Fibroblast of skin of left quadriceps (primary cell): ENCODE results near the gene ZNF429.
"Not testable (repeated sequence)": the region's sequence is repeated elsewhere in the genome, so short reads cannot be mapped to it uniquely, and the experiment has no call there.

Experiments used
- DNase-seq, 2 experiments: peaks; one replicate each; pipeline ENCODE4 v3.0.0-alpha.2; 2013; ENCODE audit warnings: low read depth in 2 of 2

The ZNF429 gene

DNA sequence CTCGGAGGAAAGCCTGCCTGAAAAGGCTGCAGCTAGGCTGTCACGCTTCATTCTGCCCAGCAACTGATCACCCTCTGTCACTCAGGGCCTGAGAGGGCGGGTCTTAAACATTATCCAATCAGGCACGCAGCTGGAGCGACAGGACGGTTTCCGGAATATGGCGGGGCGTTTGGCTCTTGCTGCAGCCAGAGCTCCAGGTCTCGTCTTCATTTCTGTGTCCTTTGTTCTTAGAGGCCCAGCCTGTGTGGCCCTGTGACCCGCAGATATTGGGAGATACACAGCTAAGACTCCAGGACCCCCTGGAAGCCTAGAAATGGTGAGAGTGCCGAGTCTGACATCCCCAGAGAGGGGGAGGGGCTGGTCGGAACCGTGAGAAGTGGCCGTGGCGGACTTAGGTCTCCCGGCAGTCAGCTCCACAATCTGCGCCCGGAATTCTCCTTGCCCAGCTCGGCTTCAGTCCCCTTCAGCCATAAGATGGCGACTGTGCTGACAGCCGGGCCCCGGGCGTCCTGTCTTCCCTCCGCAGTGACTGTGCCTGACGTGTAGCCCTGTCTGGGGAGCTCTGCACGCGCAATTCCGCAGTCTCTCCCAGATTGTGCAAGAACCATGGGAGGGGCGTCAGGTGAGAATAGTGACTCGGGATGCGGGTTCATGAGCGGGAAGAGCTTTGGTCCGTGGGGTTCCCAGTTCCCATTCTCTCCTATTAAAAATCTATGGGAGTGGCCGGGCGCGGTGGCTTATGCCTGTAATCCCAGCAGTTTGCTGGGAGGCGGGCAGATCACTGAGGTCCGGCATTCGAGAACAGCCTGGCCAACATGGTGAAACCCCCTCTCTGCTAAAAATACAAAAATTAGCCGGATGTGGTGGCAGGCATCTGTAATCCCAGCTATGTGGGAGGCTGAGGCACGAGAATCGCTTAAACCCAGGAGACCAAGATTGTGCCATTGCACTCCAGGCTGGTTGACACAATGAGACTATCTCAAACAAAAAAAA is at the start of gene ZNF429:
ZNF429 (plus strand) TSS at position 144 of the 993 bp plus-strand sequence; CDS start at position 314, 170 bp downstream.
- DNase-seq = peak; percentile 80 to 83

GRCh38 chr19:21460686-21461085 is 44.7 kb upstream of the ZNF429 start:
- no peak for DNase-seq

DNA sequence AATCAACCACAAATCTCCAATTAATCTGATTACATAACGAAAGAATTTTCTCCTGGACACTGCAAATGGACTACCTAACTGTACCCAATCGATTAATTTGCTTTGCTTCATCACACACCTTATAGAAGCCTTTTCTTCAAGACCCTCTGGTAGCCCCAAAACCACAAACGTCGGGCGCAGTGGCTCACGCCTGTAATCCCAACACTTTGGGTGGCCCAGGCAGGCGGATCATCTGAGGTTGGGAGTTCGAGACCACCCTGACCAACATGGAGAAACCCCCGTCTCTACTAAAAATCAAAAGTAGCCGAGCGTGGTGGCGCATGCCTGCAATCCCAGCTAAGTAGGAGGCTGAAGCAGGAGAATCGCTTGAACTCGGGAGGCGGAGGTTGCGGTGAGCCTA is 42.9 kb upstream of the ZNF429 start:
- no peak for DNase-seq

- no peak for DNase-seq
Measured at GRCh38 chr19:21463449-21464105, 41.8 kb upstream of the ZNF429 start.

DNA sequence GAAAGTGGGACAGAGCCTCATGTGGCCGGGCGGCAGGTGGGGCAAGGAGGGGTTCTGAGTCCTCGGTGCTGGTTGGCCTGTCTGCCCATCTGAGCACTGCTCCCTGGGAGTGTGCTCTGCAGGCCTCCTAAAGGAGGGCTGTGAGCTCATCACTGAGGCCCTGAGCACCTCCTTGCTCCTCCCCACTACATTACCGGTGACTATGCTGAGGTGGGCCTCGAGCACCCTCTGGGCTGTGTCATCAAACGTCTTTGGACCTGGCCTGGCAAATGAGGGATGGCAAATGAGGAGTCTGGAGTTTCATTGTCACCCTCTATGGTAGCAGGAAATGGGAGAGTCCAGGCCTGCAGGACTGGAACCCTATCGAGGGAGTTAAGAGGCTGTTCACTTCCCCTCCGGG is 38.8 kb upstream of the ZNF429 start:
- DNase-seq = no peak

DNA sequence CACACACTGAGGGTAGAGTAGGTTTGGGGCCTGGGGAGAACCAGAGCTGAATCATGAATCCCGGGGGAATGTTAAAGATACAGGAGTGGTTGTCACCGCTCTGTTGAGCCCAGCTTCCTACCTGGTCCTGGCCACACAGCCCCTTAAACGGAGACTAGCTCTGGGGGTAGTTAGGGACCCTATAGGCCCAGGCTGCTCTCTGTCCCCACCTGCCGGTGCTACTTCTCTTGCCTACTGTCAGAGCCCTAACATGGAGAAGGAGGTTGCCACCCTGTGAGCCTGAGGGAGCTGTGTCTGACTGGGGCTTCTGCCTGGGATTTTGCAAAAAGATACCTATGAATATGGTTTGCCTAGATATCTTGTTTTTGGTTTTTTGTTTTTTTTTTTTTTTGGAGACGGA is 36.6 kb upstream of the ZNF429 start:
- no peak for DNase-seq

- no peak for DNase-seq
Measured at GRCh38 chr19:21472507-21472906, 32.9 kb upstream of the ZNF429 start.

DNA sequence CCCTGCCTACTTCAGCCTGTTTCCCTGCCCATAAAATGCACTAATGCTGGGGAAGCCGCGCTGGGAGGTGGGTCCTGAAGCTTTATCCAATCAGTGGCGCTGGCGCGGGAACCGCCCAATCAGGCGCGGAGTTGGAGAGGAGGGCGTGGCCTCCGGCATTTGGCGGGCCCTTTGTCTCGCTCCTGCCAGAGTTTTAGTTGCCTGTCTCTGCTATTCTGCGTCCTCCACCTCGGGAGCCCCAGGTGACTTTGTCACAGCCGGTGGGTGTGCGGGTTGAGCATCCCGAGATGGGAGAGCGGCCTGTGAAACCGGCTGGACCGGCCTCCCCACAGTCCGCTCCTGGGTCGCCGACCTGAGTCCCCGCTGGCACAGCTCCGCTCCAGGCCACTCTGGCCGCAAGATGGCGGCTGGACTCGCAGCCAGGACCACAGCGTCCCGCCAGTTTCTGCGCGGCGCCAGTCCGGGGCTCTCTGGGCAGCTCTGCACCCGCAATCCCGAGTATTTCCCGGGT is 30.7 kb upstream of the ZNF429 start:
- DNase-seq = peak in 1 of 2 experiments; percentile 0

DNA sequence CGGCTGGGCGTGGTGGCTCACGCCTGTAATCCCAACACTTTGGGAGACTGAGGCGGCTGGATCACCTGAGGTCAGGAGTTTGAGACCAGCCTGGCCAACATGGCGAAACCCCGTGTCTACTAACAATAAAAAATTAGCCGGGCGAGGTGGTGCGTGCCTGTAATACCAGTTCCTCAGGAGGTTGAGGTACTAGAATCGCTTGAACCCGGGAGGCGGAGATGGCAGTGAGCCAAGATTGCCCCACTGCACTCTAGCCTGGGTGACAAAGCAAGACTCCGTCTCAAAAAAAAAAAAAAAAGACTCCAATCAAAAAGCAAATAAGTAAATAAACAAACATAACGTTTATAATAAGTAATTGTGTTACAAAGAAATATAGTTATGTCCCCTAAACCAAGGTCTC is 23.0 kb upstream of the ZNF429 start:
- not testable (repeated sequence) for DNase-seq

DNA sequence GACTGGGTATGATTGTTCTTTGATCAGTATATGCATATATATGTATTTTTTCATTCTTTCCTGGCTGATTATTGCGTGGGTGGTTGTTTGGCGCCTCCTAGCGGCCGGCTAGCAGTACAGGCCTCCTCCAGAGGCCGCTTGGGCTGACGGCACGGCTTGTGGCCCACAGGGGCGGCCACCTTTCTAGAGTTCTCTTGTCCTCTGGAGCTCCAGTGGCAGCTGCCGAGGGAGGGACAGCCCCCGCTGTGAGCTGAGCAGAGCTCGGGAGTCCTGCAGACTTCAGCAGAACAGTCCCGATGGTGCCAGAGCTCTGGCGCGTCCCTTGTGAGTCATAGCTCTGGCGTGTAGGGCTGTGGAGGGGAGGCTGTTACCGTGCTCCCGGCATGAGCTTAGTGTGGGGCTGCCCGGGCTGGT is 22.5 kb upstream of the ZNF429 start:
- DNase-seq = no peak

DNA sequence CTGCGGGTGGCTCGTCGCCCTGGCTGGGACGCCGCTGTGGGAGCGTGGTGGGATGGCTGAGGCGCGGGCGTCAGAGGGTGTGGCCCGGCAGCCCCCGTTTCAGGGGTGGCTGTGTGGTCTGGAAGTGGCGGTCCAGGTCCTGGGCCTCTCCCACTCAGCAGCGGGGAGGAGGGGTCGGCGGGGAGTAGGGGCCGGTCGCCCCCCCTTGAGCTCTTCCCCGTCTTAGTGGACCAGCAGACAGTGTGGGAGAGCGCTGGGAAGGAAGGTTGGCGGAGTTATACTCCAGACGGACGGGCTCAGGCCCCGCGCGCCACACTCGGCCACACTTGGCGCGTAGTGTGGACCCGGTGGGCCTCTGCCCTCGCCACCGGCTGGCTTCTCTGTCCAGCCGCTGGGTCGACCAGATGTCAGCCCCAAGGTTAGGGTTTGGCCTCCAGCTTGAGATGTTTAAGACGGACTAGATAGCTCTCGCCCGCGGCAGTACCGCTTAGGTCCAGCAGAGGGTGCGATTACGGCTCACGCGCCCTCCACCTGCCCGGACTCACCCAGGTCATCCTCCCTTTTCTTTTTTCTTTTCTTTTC is 21.7 kb upstream of the ZNF429 start:
- DNase-seq = no peak

DNA sequence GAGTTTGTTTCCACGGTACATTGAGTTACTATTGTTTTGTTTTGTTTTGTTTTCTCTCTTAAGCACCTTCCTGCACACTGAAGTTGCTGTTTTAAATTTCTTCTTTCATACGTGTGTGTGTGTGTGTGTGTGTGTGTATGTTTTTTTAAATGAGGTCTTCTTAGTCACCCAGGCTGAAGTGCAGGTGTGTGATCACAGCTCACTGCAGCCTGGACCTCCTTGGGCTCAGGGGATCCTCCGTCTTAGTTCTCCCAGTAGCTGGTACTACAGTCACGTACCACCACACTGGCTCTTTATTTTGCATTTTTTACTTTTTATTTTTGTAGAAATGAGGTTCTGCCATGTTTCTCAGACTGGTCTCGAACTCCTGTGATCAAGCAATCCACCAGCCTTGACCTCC is 20.8 kb upstream of the ZNF429 start:
- DNase-seq = no peak

DNA sequence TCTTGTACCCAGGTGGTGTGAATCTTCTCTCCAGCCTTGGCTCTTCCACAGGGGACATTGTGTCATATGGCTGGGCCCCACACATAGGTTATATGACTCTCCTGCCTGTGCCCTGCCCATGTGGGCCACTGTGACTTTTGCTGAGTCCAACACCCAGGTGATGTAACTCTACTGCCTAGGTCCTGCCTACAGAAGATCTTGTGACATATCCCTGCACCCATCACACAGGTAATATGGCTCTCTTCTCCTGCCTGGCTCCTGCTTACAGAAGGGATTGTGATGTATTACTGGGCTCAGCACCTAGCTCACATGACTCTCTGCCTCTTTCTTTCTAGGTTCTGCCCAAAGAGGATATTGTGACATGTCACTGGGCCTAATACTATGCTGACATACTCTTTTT is 19.5 kb upstream of the ZNF429 start:
- DNase-seq = no peak

DNA sequence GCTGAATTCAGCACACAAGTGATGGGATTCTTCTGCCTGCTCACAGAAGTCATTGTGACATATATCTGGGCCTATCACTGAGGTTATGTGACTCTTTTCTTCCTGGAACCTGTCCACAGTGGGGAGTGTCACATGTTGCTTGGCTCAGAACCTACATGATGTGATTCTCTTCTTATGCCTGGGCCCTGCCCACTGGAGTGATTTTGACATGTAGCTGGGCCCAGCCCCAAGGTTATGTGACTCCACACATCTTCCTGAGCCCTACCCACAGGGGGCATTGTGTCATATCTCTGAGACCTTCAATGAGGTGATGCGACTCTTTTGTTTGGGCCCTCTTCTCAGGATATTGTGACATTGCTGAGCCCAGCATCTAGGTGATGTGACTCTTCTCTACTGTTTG is 17.4 kb upstream of the ZNF429 start:
- DNase-seq = no peak

GRCh38 chr19:21491146-21491545 is 14.3 kb upstream of the ZNF429 start:
- no peak for DNase-seq

DNA sequence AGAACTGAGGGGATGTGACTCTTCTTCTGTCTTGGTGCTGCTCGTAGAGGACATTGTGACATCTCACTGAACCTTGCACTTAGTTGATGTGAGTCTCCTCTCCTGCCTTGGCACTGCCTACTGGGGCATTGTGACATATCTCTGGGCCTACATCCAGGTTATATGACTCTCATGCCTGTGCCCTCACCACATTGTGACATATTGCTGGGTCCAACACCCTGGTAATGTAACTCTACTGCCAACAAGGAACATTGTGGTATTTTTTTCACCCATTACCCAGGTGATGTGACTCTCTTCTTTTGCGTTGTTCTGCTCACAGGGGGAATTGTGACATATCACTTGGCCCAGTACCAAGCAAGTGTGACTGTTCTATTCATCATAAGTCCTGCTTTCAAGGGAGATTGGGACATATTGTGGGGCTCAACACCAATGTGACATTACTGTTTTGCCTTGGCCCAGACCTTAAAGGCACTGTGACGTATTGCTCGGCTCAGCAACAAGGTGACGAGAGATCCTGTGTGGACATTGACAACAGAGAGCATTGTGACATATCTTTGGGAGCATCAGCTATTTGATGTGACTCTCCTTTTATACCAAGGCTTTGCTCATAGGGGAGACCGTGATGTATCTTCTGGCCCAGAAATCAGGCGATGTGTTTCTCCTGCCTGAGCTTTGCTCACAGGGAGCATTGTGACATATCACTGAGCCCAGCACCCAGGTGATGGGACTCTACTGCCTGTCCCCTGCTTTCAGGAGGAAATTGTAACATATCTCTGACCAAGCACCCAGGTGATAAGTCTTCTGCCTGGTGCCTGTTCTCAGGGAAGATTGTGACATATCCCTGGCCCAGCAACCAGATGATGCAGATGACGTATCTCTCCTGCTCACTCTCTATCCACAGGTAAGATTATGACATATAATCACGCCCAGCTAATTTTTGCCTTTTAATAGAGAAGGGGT is 12.2 kb upstream of the ZNF429 start:
- DNase-seq = no peak

- DNase-seq = no peak
Measured at GRCh38 chr19:21496876-21497275, 8.5 kb upstream of the ZNF429 start.

DNA sequence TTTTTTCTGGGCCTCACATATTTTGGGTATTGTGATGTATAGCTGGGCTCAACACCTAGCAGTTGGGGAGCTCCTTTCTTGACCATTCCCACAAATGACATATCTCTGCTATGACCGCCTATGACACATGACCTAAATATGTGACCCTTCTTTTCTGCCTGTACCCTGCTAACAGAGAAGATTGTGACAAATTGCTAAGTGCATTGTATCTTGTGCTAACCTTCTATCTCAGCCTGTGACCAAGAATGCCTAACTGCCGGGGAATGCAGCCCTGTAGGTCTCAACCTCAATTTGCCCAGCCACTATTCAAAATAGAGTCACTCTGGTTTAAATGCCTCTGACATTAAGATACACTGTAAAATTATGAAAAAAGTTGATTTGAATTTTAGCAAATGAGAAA is 6.8 kb upstream of the ZNF429 start:
- no peak for DNase-seq

DNA sequence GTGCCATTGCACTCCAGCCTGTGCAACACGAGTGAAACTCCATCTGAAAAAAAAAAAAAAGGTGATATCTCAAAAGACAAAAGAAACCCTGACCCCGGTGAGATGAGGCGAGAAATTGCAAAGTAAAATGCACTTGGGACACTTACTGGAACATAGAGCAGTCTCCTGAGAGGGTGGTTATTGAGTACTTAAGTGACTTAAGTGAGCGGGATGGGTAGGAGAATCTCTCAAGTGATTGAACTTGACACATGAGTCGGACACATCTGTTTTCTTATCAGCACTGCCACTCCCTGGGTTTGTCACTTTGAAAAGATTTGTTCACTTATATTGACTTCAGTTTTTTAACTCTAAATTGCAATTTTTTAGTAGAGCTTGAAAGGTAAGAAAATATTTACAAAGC is 2.8 kb downstream of the ZNF429 start:
- DNase-seq = no peak

DNA sequence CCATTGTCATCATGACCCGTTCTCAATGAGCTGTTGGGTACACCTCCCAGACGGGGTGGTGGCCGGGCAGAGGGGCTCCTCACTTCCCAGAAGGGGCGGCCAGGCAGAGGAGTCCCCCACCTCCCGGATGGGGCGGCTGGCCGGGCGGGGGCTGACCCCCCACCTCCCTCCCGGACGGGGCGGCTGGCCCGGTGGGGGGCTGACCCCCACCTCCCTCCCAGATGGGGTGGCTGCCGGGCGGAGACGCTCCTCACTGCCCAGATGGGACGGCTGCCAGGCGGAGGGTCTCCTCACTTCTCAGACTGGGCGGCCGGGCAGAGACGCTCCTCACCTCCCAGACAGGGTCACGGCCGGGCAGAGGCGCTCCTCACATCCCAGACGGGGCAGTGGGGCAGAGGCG is 5.7 kb downstream of the ZNF429 start:
- not testable (repeated sequence) for DNase-seq

DNA sequence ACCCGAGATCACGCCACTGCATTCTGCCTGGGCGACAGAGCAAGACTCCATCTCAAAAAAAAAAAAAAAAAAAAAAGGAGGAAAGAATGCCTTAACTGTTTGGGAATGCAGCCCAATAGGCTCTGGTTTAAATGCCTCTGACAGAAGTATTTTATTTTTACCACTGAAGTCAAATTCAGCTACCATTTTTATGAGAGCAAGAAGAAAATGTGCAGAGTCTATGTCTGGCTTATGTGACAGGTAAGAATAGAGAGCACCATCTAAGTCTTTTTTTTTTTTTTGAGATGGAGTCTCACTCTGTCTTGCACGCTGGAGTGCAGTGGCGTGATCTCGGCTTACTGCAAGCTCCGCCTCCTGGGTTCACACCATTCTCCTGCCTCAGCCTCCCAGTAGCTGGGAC is 7.2 kb downstream of the ZNF429 start:
- not testable (repeated sequence) for DNase-seq
